ENCODE data around the gene ITPRID2. TPM values are rescaled to one million over a fixed set of nuclear protein-coding genes. Genes with fewer than 3 reads are reported as not detected.

The ITPRID2 gene
- total and polyA plus RNA-seq, 7 donors = 31.6 to 73.3 (median 56.4) TPM

- Histone ChIP-seq H3K36me3 (ENCODE audit: insufficient read depth in 1 of 2, low read depth in 1 of 2) (no peaks in the 10 kb centered on the region), H3K4me3 (no peak overlapping the region), H3K27me3 (ENCODE audit: insufficient read depth in 3 of 3, low read length in 2 of 3) (no peaks in the 10 kb centered on the region), H3K4me1 (no peaks in the 10 kb centered on the region), H3K9me3 (no peaks in the 10 kb centered on the region), H3K27ac (no peak overlapping the region)
- WGBS, 3 donors = 30 to 49% (median 44%) methylated on average over 1 of the region's 1 CpG
- TF ChIP-seq, protein P1, sequence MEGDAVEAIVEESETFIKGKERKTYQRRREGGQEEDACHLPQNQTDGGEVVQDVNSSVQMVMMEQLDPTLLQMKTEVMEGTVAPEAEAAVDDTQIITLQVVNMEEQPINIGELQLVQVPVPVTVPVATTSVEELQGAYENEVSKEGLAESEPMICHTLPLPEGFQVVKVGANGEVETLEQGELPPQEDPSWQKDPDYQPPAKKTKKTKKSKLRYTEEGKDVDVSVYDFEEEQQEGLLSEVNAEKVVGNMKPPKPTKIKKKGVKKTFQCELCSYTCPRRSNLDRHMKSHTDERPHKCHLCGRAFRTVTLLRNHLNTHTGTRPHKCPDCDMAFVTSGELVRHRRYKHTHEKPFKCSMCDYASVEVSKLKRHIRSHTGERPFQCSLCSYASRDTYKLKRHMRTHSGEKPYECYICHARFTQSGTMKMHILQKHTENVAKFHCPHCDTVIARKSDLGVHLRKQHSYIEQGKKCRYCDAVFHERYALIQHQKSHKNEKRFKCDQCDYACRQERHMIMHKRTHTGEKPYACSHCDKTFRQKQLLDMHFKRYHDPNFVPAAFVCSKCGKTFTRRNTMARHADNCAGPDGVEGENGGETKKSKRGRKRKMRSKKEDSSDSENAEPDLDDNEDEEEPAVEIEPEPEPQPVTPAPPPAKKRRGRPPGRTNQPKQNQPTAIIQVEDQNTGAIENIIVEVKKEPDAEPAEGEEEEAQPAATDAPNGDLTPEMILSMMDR (IDR thresholded peaks at IDR 0.05) = no peak
- intact Hi-C loops (cut with DNase I) = no loop called here
- ATAC-seq (no peak), DNase-seq (no peak)
Observed at GRCh38 chr2:181884601-181885000, 6.9 kb upstream of the ITPRID2 start.

GRCh38 chr2:181885096-181885495, 6.4 kb upstream of the ITPRID2 start:
- no peaks in the 10 kb centered on the region for H3K9me3 ChIP-seq
- ATAC-seq (no peak), DNase-seq (no peak)
- 57 to 61% (median 58%) methylated on average over 2 of the region's 2 CpGs for WGBS, 3 donors
- TF ChIP-seq, protein P1 (IDR thresholded peaks at IDR 0.05) = no peak
- H3K27ac ChIP-seq = no peak overlapping the region
- intact Hi-C loops (cut with DNase I) = no loop called here
- H3K27me3 ChIP-seq (ENCODE audit: insufficient read depth in 3 of 3, low read length in 2 of 3) = no peaks in the 10 kb centered on the region
- H3K4me1 ChIP-seq = no peaks in the 10 kb centered on the region
- no peaks in the 10 kb centered on the region for H3K36me3 ChIP-seq (ENCODE audit: insufficient read depth in 1 of 2, low read depth in 1 of 2)
- no peak overlapping the region for H3K4me3 ChIP-seq

DNA sequence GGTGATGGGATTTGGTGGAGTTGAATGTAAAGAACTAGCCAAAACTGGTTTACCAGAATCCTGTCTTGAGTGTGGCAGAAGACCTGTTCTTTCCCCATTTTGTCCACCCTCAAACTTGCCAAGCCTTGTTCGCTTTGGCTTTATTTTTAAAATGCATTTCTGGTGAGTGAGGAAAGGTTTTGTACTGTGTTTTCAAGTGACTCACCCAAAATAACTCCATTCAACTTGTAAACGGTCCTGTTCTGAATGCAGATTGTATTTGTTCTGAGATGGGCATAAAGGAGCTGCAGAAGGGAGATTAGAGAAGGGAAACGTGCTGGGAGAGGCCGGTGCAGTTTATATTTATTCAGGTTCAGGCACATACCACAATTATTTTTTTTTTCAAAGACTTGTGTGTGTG, 5.3 kb upstream of the ITPRID2 start:
- WGBS, 3 donors = 64 to 71% (median 67%) methylated on average over 4 of the region's 4 CpGs
- no peaks in the 10 kb centered on the region for H3K9me3 ChIP-seq
- TF ChIP-seq, protein P1 (IDR thresholded peaks at IDR 0.05) = no peak
- H3K4me3 ChIP-seq = no peak overlapping the region
- DNase-seq (no peak), ATAC-seq (no peak)
- no peaks in the 10 kb centered on the region for H3K36me3 ChIP-seq (ENCODE audit: insufficient read depth in 1 of 2, low read depth in 1 of 2)
- peaks cover 7% of the 10 kb centered on the region for H3K4me1 ChIP-seq
- no peaks in the 10 kb centered on the region for H3K27me3 ChIP-seq (ENCODE audit: insufficient read depth in 3 of 3, low read length in 2 of 3)
- H3K27ac ChIP-seq = no peak overlapping the region
- intact Hi-C loops (cut with DNase I) = no loop called here

GRCh38 chr2:181887045-181887444, 4.5 kb upstream of the ITPRID2 start:
- no peaks in the 10 kb centered on the region for H3K27me3 ChIP-seq (ENCODE audit: insufficient read depth in 3 of 3, low read length in 2 of 3)
- no peaks in the 10 kb centered on the region for H3K9me3 ChIP-seq
- WGBS, 3 donors = 67 to 74% (median 69%) methylated on average over 2 of the region's 2 CpGs
- TF ChIP-seq, protein P1 (IDR thresholded peaks at IDR 0.05) = no peak
- intact Hi-C loops (cut with DNase I) = no loop called here
- H3K4me1 ChIP-seq = peaks cover 7% of the 10 kb centered on the region
- no peak overlapping the region for H3K27ac ChIP-seq
- ATAC-seq (no peak), DNase-seq (no peak)
- no peaks in the 10 kb centered on the region for H3K36me3 ChIP-seq (ENCODE audit: insufficient read depth in 1 of 2, low read depth in 1 of 2)
- H3K4me3 ChIP-seq = no peak overlapping the region

- Histone ChIP-seq H3K9me3 (no peaks in the 10 kb centered on the region), H3K4me1 (peaks cover 23% of the 10 kb centered on the region), H3K4me3 (no peak overlapping the region), H3K27me3 (ENCODE audit: insufficient read depth in 3 of 3, low read length in 2 of 3) (no peaks in the 10 kb centered on the region), H3K27ac (peak overlapping the region; percentile 98), H3K36me3 (ENCODE audit: insufficient read depth in 1 of 2, low read depth in 1 of 2) (peaks cover 0 to 5% of the 10 kb centered on the region in 2 donors)
- ATAC-seq (no peak), DNase-seq (no peak)
- TF ChIP-seq, protein P1 (IDR thresholded peaks at IDR 0.05) = no peak
- intact Hi-C loops (cut with DNase I) = loop anchor here in 1 of 2 donors (10.0 kb wide), 1 partner anchor 145 kb away; no protein-coding TSS in a partner anchor
Observed at GRCh38 chr2:181889776-181890175, 1.8 kb upstream of the ITPRID2 start.
